HL-60/S4 treated with retinoic acid at 250 ng/mL for 4 days and 3 days (cell line): Measurements from ENCODE around the gene PTPRK.

Experiments
- in situ Hi-C: fragments of 300-500 bp; cut with MboI; formaldehyde crosslinking; loops from 2 replicates; pipeline ENCODE4 v1.7.0; 2022; ENCODE audit warnings: low sequenced_read_pairs

PTPRK gene

GRCh38 chr6:128047989-128048388, 472.4 kb downstream of the PTPRK start:
- in situ Hi-C loops: no loop called here

- in situ Hi-C loops: no loop called here
These were observed 474.4 kb downstream of the PTPRK start for GRCh38 chr6:128046033-128046432.

GRCh38 chr6:128039543-128039942, 480.9 kb downstream of the PTPRK start:
- in situ Hi-C loops: no loop called here

GRCh38 chr6:128036808-128037570, 483.4 kb downstream of the PTPRK start:
- in situ Hi-C loops: no loop called here

- in situ Hi-C loops: no loop called here
These were observed 487.2 kb downstream of the PTPRK start for GRCh38 chr6:128033156-128033555.

GRCh38 chr6:128032042-128032441, 488.4 kb downstream of the PTPRK start:
- in situ Hi-C loops: no loop called here

GRCh38 chr6:128029826-128030225, 490.6 kb downstream of the PTPRK start:
- in situ Hi-C loops: no loop called here

GRCh38 chr6:128028183-128028582, 492.2 kb downstream of the PTPRK start:
- in situ Hi-C loops: no loop called here

- in situ Hi-C loops: no loop called here
These were observed 494.9 kb downstream of the PTPRK start for GRCh38 chr6:128025478-128025877.

- in situ Hi-C loops: no loop called here
These were observed 495.4 kb downstream of the PTPRK start for GRCh38 chr6:128024969-128025368.

- in situ Hi-C loops: no loop called here
These were observed 496.4 kb downstream of the PTPRK start for GRCh38 chr6:128024046-128024445.

GRCh38 chr6:128018821-128019220, 501.6 kb downstream of the PTPRK start:
- in situ Hi-C loops: no loop called here

GRCh38 chr6:128017288-128017687, 503.1 kb downstream of the PTPRK start:
- in situ Hi-C loops: no loop called here

GRCh38 chr6:128007658-128008057, 512.7 kb downstream of the PTPRK start:
- in situ Hi-C loops: no loop called here

GRCh38 chr6:128005009-128005408, 515.4 kb downstream of the PTPRK start:
- in situ Hi-C loops: no loop called here

- in situ Hi-C loops: no loop called here
These were observed 520.0 kb downstream of the PTPRK start for GRCh38 chr6:128000363-128000762.

GRCh38 chr6:127998985-127999384, 521.4 kb downstream of the PTPRK start:
- in situ Hi-C loops: no loop called here

- in situ Hi-C loops: no loop called here
These were observed 522.8 kb downstream of the PTPRK start for GRCh38 chr6:127997496-127998164.

GRCh38 chr6:127996925-127997324, 523.5 kb downstream of the PTPRK start:
- in situ Hi-C loops: no loop called here

- in situ Hi-C loops: no loop called here
These were observed 528.3 kb downstream of the PTPRK start for GRCh38 chr6:127992144-127992543.

GRCh38 chr6:127990074-127990473, 530.3 kb downstream of the PTPRK start:
- in situ Hi-C loops: no loop called here

- in situ Hi-C loops: no loop called here
These were observed 539.4 kb downstream of the PTPRK start for GRCh38 chr6:127980996-127981395.
